ENCODE measurements around the gene SLCO2A1. TPM values are rescaled to one million over a fixed set of nuclear protein-coding genes. Genes with fewer than 3 reads are reported as not detected.

Gene SLCO2A1
- under 0.01 TPM in 2 replicates for total RNA-seq

DNA sequence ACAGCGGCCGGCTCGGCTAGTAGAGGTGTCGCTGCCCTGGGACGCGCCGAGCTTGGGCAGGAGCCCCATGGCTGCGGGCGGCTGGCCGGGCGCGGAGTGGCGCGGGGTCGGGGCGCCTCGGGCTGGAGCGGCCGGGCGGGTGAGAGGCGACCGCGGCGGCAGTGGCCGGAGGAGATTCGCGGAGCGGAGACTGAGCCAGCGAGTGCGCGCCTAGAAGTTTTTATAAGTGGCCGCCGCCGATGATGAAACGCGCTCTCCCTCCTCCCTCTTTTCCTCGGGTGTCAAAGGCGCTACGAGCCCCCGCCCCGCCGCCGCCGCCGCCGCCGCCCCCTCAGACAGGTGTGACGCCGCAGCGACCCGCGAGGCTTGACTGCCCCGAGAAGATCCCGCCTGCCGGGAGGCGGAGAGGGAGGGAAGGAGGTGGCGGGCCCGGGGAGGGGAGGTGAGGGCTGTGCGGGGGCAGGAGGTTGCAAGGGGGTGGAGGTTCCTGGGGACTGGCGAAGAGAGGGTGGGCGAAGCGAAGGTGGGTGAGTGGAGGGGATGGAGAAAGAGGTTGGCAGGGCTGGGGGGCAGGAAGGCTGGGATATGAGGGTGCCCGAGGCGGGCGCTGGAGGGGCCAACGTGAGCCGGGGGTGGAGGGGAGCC lies at the start of gene SLCO2A1:
Gene SLCO2A1, minus strand, starts transcription at position 192 of the 645 bp plus-strand sequence. Its CDS starts 123 bp downstream, at position 69.

DNA sequence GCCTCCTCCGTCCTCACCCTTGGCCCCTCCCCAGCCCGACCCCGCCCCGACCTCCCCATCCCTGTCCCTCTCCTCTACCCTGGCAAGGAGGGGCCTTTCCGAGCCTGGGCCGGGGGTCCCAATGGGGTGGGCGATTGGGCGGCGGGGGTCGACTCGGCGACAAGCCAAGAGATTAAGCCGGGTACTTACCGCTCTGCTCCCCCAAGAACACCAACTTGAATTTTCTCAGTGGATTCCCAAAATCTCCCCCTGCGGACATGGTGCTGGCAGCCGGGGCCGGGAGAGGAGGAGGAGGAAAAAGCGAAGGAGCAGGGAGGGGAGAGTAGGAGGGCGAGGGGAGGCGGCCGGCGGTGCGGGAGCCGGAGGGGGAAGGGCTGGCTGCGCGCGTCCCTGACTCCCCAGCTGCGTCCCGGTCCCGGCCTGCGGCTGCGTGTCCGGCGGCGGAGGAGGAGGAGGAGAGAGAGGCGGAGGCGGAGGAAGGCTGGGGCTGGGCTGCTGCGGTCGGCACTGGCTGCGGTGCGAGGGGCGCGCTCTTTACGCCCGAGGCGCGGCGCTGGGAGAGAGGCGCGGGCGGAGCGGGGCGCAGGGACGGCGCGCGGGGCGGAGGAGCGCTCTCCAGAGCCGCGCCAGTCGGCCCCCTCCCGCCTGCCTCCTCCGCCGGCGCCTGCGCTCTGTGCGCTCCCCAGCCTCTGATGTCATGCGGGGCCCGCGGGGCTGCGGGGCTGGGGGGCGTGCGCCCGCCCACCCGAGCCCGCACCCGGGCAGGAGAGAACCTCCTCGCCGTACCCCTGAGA lies 134.3 kb downstream of the SLCO2A1 start, which contains the start of gene RAB6B:
Gene RAB6B, minus strand, starts transcription at position 675 of the 794 bp plus-strand sequence. Its CDS starts 416 bp downstream, at position 259.

Other genes starting within 250 kb of the SLCO2A1 start
- 46.4 and 64.9 TPM in 2 replicates for gene SRPRB, start 224.1 kb downstream of the SLCO2A1 start, total RNA-seq
- 0.15 and 0.23 TPM in 2 replicates for gene RAB6B, start 134.0 kb downstream of the SLCO2A1 start, total RNA-seq
- gene RYK, start 220.9 kb upstream of the SLCO2A1 start, total RNA-seq, result 57.7 and 65.8 TPM in 2 replicates